HG02970 (cell line): ENCODE data around the gene GPR32.
"Not testable (repeated sequence)": the region's sequence is repeated elsewhere in the genome, so short reads cannot be mapped to it uniquely, and the experiment has no call there.

ENCODE experiments used
- ATAC-seq: cut with Tn5 transposase; IDR thresholded peaks from one replicate; pipeline ENCODE4 v1.9.1; 2021; ENCODE audit warnings: mild to moderate bottlenecking, moderate library complexity, moderate number of reproducible peaks; ENCODE audit not compliant: unreplicated experiment, low FRiP score

The GPR32 gene

GRCh38 chr19:50745221-50745620 lies 25.0 kb upstream of the GPR32 start:
- ATAC-seq = no peak

GRCh38 chr19:50747141-50747540 lies 23.1 kb upstream of the GPR32 start:
- not testable (repeated sequence) for ATAC-seq

GRCh38 chr19:50749490-50749889 lies 20.8 kb upstream of the GPR32 start:
- ATAC-seq = no peak

GRCh38 chr19:50750010-50750409 lies 20.3 kb upstream of the GPR32 start:
- no peak for ATAC-seq

- no peak for ATAC-seq
Measured at GRCh38 chr19:50753879-50754278, 16.4 kb upstream of the GPR32 start.

GRCh38 chr19:50756244-50756643 lies 14.0 kb upstream of the GPR32 start:
- not testable (repeated sequence) for ATAC-seq

- ATAC-seq = not testable (repeated sequence)
Measured at GRCh38 chr19:50757624-50758023, 12.6 kb upstream of the GPR32 start.

- ATAC-seq = not testable (repeated sequence)
Measured at GRCh38 chr19:50759076-50759475, 11.2 kb upstream of the GPR32 start.

- no peak for ATAC-seq
Measured at GRCh38 chr19:50759886-50760285, 10.4 kb upstream of the GPR32 start.

- not testable (repeated sequence) for ATAC-seq
Measured at GRCh38 chr19:50761501-50761900, 8.8 kb upstream of the GPR32 start.

GRCh38 chr19:50763521-50763920 lies 6.7 kb upstream of the GPR32 start:
- ATAC-seq = not testable (repeated sequence)

- no peak for ATAC-seq
Measured at GRCh38 chr19:50764409-50764808, 5.9 kb upstream of the GPR32 start.

- ATAC-seq = not testable (repeated sequence)
Measured at GRCh38 chr19:50766746-50767145, 3.5 kb upstream of the GPR32 start.

GRCh38 chr19:50767263-50767662 lies 3.0 kb upstream of the GPR32 start:
- ATAC-seq = not testable (repeated sequence)

- ATAC-seq = no peak
Measured at GRCh38 chr19:50768277-50768676, 2.0 kb upstream of the GPR32 start.

GRCh38 chr19:50770888-50771287 lies 624 bp downstream of the GPR32 start:
- ATAC-seq = no peak

- no peak for ATAC-seq
Measured at GRCh38 chr19:50772476-50772875, 2.2 kb downstream of the GPR32 start.

GRCh38 chr19:50772912-50773311 lies 2.6 kb downstream of the GPR32 start:
- not testable (repeated sequence) for ATAC-seq

GRCh38 chr19:50773454-50773853 lies 3.2 kb downstream of the GPR32 start:
- ATAC-seq = not testable (repeated sequence)

- no peak for ATAC-seq
Measured at GRCh38 chr19:50776131-50776530, 5.9 kb downstream of the GPR32 start.

- ATAC-seq = no peak
Measured at GRCh38 chr19:50777261-50777660, 7.0 kb downstream of the GPR32 start.

GRCh38 chr19:50777830-50778303 lies 7.6 kb downstream of the GPR32 start:
- ATAC-seq = no peak

- ATAC-seq = no peak
Measured at GRCh38 chr19:50778906-50779430, 8.7 kb downstream of the GPR32 start.
